A549 treated with CpdA at 1 μM for 4 hours (cell line): ENCODE data around the gene ENTPD2. TPM values are rescaled to one million over a fixed set of nuclear protein-coding genes. Genes with fewer than 3 reads are reported as not detected.

ENCODE experiments used
- total RNA-seq: library from RNA; stranded (reverse); fragments of 200-300 nt; extraction: Qiagen RNA extraction; gene quantifications from 5 replicates; pipeline ENCODE4 v1.2.3, GENCODE V29; 2022; ENCODE audit warnings: low read depth

The ENTPD2 gene
- 0.72 to 1.2 TPM (median 0.76 TPM) in 5 replicates for total RNA-seq

DNA sequence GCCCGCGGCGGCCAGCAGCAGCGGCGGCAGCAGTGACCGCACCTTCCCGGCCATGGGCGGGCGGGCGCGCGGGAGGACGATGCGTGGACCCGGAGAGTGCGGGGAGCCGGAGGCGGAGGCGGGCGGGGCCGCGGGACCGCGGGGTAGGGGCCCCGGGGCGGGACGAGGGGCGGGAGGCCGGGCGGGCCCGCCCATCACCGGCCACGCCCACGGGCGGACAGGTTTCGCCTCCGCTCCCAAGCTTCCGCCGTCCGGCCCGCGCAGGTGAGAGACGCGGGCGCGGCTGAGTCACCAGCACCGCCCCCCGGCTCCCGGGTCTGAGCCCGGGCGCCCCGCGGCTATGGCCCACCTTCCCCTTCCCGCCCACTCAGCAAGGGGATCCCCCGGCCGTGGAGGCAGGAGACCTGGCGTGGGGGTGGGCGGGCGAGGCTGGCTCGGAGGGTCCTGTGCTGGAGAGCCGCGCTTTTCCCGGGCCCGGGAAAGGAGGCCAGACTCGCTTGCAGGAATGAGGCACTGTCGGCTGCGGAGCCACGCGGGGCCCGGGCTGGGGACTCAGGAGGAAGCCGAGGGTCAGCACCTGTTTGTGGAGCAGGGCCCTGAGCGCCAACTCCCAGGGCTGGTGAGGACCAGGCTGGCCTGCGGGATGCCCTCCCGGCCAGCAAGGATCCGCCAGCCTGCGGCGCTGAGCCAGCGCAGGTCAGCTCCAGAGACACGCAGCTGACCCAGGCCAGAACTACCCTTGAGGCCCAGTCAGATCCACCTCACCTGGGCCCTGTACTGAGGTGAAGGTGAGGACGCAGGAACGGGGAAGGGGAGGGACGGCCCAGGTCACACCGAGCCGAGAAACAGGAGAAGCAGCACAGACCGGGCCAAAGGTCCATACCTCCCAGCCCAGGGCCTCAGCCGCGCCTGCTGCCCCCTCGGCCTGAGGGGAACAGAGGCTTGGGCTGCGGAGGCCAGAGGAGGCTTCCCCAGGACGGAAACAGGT is at the start of gene ENTPD2:
Gene ENTPD2, minus strand, starts transcription at position 118 of the 988 bp plus-strand sequence. Its CDS starts 64 bp downstream, at position 54.

DNA sequence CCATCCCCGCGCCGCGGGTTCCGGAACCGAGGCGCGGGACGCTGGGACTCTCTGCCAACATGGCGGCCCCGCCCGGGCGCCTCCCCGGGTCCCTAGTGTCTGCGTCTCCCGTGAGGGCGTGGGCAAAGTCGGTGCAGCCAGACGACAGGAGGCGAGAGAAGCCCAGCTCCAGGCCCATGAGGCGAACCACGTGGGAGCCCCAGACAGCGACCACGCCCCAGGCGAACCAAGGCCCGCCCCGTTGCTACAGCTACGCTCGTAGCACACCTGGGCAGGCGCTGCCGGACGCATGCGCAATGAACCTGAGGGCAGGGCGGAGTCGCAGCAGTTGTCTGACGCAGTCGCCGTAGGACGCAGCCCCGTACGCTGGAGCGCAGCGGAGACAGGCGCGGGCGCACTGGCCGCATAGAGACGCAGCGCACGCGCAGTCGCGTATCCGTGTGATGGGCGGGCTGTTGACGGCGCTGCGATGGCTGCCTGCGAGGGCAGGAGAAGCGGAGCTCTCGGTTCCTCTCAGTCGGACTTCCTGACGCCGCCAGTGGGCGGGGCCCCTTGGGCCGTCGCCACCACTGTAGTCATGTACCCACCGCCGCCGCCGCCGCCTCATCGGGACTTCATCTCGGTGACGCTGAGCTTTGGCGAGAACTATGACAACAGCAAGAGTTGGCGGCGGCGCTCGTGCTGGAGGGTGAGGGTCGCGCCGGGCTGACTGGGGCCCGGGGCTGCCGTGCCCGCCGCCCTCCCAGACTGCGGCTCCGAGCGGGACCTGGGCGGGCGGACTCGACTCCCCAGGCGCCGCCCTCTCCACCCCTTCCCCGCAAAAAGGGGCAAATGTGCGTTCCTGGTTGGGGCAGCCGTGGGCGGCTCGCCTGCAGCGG is 32.9 kb upstream of the ENTPD2 start, which contains the start of gene MAN1B1:
Gene MAN1B1, plus strand, starts transcription at position 455 of the 878 bp plus-strand sequence. Its CDS starts 15 bp downstream, at position 470.

DNA sequence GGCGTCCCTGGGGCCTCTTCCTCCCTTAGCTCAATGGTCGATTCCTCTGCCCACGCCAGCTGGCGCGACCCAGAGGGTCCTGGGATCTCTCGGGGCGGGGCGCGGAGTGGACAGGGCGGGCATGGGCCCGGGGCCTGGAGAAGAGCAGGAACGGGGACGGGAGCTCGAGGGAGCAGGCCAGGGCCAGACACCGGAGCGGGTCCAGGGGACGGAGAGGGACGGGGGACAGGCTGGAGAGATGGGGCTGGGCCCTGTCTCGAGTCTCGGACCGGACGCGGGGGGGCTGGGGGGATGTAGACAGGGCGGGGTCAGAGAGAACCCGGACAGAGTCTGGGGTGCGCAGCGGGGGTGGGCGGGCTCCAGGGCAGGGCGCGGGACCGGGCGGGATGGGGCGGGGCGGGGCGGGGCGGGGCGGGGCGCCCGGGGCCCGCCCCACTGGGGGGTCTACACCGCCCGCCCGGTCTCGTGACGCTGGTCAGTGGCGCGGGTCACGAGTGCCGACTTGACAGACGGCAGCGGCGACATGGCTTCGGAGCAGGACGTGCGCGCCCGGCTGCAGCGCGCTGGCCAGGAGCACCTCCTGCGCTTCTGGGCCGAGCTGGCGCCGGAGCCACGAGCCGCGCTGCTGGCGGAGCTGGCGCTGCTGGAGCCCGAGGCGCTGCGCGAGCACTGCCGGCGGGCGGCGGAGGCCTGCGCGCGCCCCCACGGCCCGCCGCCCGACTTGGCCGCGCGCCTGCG is 23.3 kb upstream of the ENTPD2 start, which contains the start of gene UAP1L1:
Gene UAP1L1, plus strand, starts transcription at position 508 of the 738 bp plus-strand sequence. Its CDS starts 16 bp downstream, at position 524.

DNA sequence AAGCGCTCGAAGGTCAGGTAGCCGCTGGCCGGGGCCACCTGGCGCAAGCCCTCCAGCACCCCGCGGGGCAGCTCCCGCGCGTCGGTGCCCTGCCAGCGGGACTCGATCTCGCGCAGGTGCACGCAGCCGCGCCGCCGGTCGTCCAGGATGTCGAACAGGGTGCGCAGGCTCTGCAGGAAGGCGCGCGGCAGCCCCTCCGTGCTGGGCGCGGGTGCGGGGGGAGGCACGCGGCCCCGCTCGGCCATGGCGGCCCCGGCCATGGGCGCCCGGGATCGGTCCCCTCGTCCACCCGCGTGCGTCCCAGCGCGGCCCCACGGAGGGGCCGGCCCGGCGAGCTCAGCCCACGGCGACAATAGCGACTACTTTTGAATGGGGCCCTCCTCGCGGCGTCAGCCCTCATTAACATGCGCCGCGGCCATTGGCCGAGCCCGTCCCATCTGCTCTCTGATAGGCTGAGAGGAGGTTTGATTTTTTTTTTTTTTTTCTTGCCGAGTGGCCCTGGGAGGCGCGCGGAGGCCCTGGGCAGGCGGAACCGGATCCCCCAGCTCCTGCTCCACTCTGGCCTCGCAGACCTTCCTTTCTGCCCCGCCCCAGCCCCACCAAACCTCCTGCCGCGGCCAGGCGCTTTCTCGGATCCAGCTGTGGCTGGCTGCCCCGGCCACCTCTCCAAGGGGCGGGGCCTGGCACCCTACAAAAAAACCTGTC is 16.5 kb upstream of the ENTPD2 start, which contains the start of gene SAPCD2:
Gene SAPCD2, minus strand, starts transcription at position 357 of the 705 bp plus-strand sequence. Its CDS starts 97 bp downstream, at position 260.

DNA sequence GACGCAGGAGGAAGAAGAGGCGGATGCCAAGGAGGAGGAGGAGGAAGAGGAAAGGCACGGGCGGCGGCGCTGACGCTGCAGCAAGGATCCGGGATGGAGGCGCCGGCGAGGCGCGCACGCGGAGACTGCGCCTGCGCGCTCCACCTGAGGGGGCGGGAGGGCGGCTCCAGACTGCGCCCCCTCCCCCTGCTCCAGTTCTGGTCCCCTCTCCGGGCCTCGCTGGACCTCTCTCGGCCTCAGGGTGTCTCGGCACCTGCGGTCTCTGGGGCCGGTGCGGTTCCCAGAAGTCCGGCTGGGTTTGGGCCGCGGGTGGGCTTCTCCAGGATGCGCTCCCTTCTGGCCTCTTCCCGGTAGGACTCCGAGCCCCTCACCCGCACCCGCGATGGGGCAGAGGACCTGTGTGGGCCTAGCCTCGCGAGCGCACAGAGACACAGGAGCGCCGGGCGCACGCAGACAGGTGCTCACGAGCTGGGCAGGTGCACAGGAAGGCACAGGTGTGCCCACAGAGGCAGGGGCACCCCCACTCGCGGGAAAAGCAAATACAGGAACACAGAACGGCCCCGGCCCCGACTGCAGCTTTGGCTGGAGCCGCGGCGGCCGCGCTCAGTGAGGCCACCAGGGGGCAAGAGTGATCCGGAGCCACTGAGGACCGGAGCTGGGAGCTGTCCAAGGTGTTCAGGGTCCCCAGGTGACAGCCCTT is 7.6 kb downstream of the ENTPD2 start, which contains the start of gene NPDC1:
Gene NPDC1, minus strand, starts transcription at position 90 of the 700 bp plus-strand sequence. CDS start 188 bp downstream, outside the sequence.

DNA sequence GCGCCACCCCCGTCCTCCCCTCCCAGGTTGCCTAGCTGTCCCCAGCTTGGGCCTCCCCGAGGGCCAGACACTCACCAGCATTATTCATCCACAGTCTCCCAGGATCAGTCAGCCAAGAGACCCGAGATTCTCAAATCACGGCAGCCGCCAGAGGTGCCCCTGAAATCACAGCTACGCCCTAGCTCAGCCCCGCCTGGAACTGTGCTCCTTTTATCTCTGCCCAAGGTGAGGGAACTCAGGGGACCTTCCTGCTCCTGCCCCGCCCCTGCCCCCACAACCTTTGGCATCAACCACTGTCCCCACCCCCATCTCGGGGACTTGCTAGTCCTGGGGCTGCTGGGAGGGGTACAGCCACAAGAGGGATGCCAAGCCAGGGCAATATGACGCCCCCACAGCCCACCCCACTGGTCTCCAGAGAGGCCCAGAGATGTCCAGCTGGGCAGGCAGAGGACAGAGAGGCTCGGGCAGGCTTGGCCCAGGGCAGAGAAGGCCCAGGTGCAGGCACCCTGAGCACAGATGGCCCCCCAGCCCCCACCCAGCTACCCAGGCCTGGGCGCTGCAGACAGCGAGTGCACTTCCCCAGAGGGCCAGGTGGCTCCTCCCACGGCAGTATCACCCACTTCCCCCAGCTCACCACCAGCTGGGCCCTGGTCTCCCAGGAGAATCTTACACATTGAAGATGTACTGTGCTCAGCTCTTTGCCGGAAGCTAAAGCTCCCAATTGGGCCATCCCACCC is 21.8 kb downstream of the ENTPD2 start, which contains the start of gene FUT7:
Gene FUT7, minus strand, starts transcription at position 185 of the 737 bp plus-strand sequence. Its CDS starts 97 bp downstream, at position 88.

DNA sequence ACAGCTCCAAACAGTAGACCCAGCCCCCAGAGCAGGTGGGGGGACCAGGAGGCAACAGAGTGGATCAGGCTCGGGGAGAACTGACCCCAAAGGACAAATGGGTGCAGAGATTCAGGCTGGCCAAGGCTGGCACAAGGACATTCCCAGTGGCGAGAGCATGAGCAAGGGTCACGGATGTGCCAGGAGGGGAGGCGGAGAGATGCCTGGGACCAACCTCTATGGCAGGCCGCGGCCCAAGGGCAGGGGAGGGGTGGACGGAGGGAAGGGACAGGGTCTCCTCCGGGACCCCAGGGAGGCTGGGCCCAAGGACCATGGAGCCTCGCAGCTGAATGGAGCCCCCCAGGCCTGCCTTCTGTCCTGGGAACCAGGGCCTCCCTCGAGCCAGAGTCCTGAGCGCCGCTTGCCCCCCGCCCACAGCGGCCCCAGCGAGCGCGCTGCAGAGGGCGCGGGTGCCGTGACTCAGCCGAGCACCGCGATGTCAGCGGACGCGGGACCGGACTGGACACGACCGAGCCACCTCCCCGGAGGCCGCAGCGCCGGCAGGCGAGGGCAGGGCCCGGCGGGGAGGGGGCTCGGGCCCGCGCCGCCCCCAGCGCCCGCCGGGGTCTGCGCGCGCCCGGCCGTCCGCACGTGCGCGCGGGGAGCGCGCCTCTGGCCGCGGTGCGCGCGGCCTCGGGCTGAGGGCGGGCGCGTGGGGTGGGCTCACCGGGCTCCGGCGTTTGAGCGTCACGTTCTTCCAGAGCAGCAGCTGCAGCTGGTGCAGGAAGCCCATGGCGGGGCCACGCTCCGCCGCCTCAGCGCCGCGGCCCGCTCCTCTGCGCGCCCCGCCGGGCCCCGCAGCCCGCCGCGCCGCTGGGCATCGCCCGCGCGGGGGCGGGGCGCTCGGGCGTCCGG is 26.2 kb downstream of the ENTPD2 start, which contains the start of gene ABCA2:
Gene ABCA2, minus strand, starts transcription at position 869 of the 894 bp plus-strand sequence. Its CDS starts 97 bp downstream, at position 772.

Other genes with a start within 250 kb of the ENTPD2 start
- 64.0 to 87.2 TPM (median 78.8 TPM) in 5 replicates for gene RABL6, start 246.1 kb downstream of the ENTPD2 start, total RNA-seq
- gene AJM1, start 211.6 kb downstream of the ENTPD2 start, total RNA-seq: 3.1 to 4.3 TPM (median 4.0 TPM) in 5 replicates
- 255 to 327 TPM (median 305 TPM) in 5 replicates for gene PHPT1, start 204.7 kb downstream of the ENTPD2 start, total RNA-seq
- 1.8 to 5.5 TPM (median 4.6 TPM) in 5 replicates for gene MAMDC4, start 201.7 kb downstream of the ENTPD2 start, total RNA-seq
- gene EDF1, start 187.8 kb downstream of the ENTPD2 start, total RNA-seq: 418 to 545 TPM (median 475 TPM) in 5 replicates
- 46.3 to 81.8 TPM (median 69.1 TPM) in 5 replicates for gene TRAF2, start 167.5 kb downstream of the ENTPD2 start, total RNA-seq
- 61.9 to 101 TPM (median 95.1 TPM) in 5 replicates for gene FBXW5, start 109.3 kb downstream of the ENTPD2 start, total RNA-seq
- gene C8G, start 108.8 kb downstream of the ENTPD2 start, total RNA-seq: 0.54 to 1.9 TPM (median 1.2 TPM) in 5 replicates
- gene LCN12, start 101.8 kb downstream of the ENTPD2 start, total RNA-seq: 0.51 to 2.0 TPM (median 1.1 TPM) in 5 replicates
- gene PTGDS, start 76.6 kb downstream of the ENTPD2 start, total RNA-seq: 0.35 to 0.71 TPM (median 0.39 TPM) in 3 of 5 replicates, not detected in the others
- gene LCNL1, start 71.1 kb downstream of the ENTPD2 start, total RNA-seq: 0.02 TPM in 1 of 5 replicates, not detected in the others
- gene PAXX, start 61.6 kb downstream of the ENTPD2 start, total RNA-seq: 49.2 to 83.7 TPM (median 73.5 TPM) in 5 replicates
- 1.7 to 4.0 TPM (median 3.5 TPM) in 5 replicates for gene CLIC3, start 57.5 kb downstream of the ENTPD2 start, total RNA-seq
- gene ABCA2, start 25.8 kb downstream of the ENTPD2 start, total RNA-seq: 23.2 to 31.7 TPM (median 25.6 TPM) in 5 replicates
- gene FUT7, start 22.0 kb downstream of the ENTPD2 start, total RNA-seq: 0.05 TPM in 2 of 5 replicates, not detected in the others
- gene NPDC1, start 7.9 kb downstream of the ENTPD2 start, total RNA-seq: 36.7 to 87.5 TPM (median 78.6 TPM) in 5 replicates
- gene SAPCD2, start 16.5 kb upstream of the ENTPD2 start, total RNA-seq: 13.9 to 28.6 TPM (median 24.4 TPM) in 5 replicates
- gene UAP1L1, start 23.5 kb upstream of the ENTPD2 start, total RNA-seq: 9.7 to 15.4 TPM (median 11.3 TPM) in 5 replicates
- 41.0 to 54.7 TPM (median 47.7 TPM) in 5 replicates for gene MAN1B1, start 32.9 kb upstream of the ENTPD2 start, total RNA-seq
- 71.6 to 131 TPM (median 112 TPM) in 5 replicates for gene DPP7, start 60.7 kb upstream of the ENTPD2 start, total RNA-seq
- gene GRIN1, start 85.1 kb upstream of the ENTPD2 start, total RNA-seq: 0.31 to 1.0 TPM (median 0.38 TPM) in 5 replicates
- 0.48 to 2.1 TPM (median 1.3 TPM) in 5 replicates for gene LRRC26, start 116.0 kb upstream of the ENTPD2 start, total RNA-seq
- not detected in 5 replicates for gene TMEM210, start 118.0 kb upstream of the ENTPD2 start, total RNA-seq
- 25.4 to 37.9 TPM (median 36.1 TPM) in 5 replicates for gene ANAPC2, start 134.5 kb upstream of the ENTPD2 start, total RNA-seq
- gene SSNA1, start 134.6 kb upstream of the ENTPD2 start, total RNA-seq: 88.4 to 157 TPM (median 143 TPM) in 5 replicates
- gene TPRN, start 146.7 kb upstream of the ENTPD2 start, total RNA-seq: 5.6 to 11.1 TPM (median 10.3 TPM) in 5 replicates
- 32.9 to 47.1 TPM (median 45.3 TPM) in 5 replicates for gene TMEM203, start 151.6 kb upstream of the ENTPD2 start, total RNA-seq
- gene NDOR1, start 151.6 kb upstream of the ENTPD2 start, total RNA-seq: 15.2 to 19.1 TPM (median 16.4 TPM) in 5 replicates
- 1.1 to 2.4 TPM (median 1.9 TPM) in 5 replicates for gene RNF208, start 168.2 kb upstream of the ENTPD2 start, total RNA-seq
- gene CYSRT1, start 171.1 kb upstream of the ENTPD2 start, total RNA-seq: 3.3 to 5.0 TPM (median 4.0 TPM) in 5 replicates
- 0.10 to 0.24 TPM (median 0.20 TPM) in 5 replicates for gene RNF224, start 173.4 kb upstream of the ENTPD2 start, total RNA-seq
- gene SLC34A3, start 176.8 kb upstream of the ENTPD2 start, total RNA-seq: 0.07 to 0.13 TPM (median 0.08 TPM) in 5 replicates
- 595 to 818 TPM (median 736 TPM) in 5 replicates for gene TUBB4B, start 187.2 kb upstream of the ENTPD2 start, total RNA-seq
- not detected in 5 replicates for gene STPG3, start 197.2 kb upstream of the ENTPD2 start, total RNA-seq
- 42.8 to 63.0 TPM (median 54.8 TPM) in 5 replicates for gene NELFB, start 201.3 kb upstream of the ENTPD2 start, total RNA-seq
- 17.8 to 30.2 TPM (median 27.4 TPM) in 5 replicates for gene TOR4A, start 223.7 kb upstream of the ENTPD2 start, total RNA-seq
- gene NRARP, start 248.2 kb upstream of the ENTPD2 start, total RNA-seq: 2.7 to 7.1 TPM (median 5.4 TPM) in 5 replicates